Osteoblast (primary cell): Measurements from ENCODE around the gene DAPK1. TPM values are rescaled to one million over a fixed set of nuclear protein-coding genes. Genes with fewer than 3 reads are reported as not detected.

Experiments used
- DNase-seq: peaks from one replicate; pipeline ENCODE4 v3.0.0; 2011; ENCODE audit warnings: low spot score, mixed read lengths; ENCODE audit not compliant: insufficient read length; ENCODE audit errors: missing footprints
- H2AFZ ChIP-seq: 2 replicates; pipeline ENCODE4 v1.6.0; 2011; ENCODE audit warnings: mild to moderate bottlenecking, low read length
- H3K27ac ChIP-seq: 2 replicates; pipeline ENCODE4 v1.5.1; 2011; ENCODE audit warnings: mild to moderate bottlenecking, low read depth, low read length, moderate library complexity
- H3K27me3 ChIP-seq: 2 replicates; pipeline ENCODE4 v1.6.0; 2012; ENCODE audit warnings: mild to moderate bottlenecking, control low read depth, inconsistent platforms, low read length, moderate library complexity; ENCODE audit not compliant: insufficient read depth
- H3K36me3 ChIP-seq: 2 replicates; pipeline ENCODE4 v1.5.1; 2011; ENCODE audit warnings: mild to moderate bottlenecking, low read length, control low read depth, moderate library complexity; ENCODE audit not compliant: insufficient read depth
- H3K4me1 ChIP-seq: 2 replicates; pipeline ENCODE4 v1.5.1; 2011; ENCODE audit warnings: mild to moderate bottlenecking, low read length, control low read depth, moderate library complexity; ENCODE audit not compliant: insufficient read depth
- H3K4me2 ChIP-seq: 2 replicates; pipeline ENCODE4 v1.6.0; 2011; ENCODE audit warnings: mild to moderate bottlenecking, low read length; ENCODE audit not compliant: insufficient read depth
- H3K4me3 ChIP-seq: fragments of 200-600 bp; sonication (generic); 3 replicates; pipeline ENCODE4 v1.5.1; 2012; ENCODE audit warnings: mild to moderate bottlenecking, low read length, inconsistent platforms; ENCODE audit not compliant: insufficient read depth
- H3K79me2 ChIP-seq: 2 replicates; pipeline ENCODE4 v1.6.0; 2012; ENCODE audit warnings: mild to moderate bottlenecking, low read length, control low read depth, inconsistent platforms; ENCODE audit not compliant: insufficient read depth
- H3K9me3 ChIP-seq: 2 replicates; pipeline ENCODE4 v1.5.1; 2011; ENCODE audit warnings: low read depth, low read length, control low read depth
- H4K20me1 ChIP-seq: 2 replicates; pipeline ENCODE4 v1.6.0; 2012; ENCODE audit warnings: mild to moderate bottlenecking, low read length, control low read depth; ENCODE audit not compliant: insufficient read depth
- CTCF ChIP-seq: IDR thresholded peaks from 2 replicates; pipeline ENCODE4 v1.5.1; 2011; ENCODE audit warnings: mild to moderate bottlenecking, low read depth, low read length, moderate library complexity; ENCODE audit errors: extremely low read depth
- total RNA-seq: library from RNA; depleted of rRNA; stranded (reverse); fragments of >200 nt; gene quantifications from 2 replicates; pipeline ENCODE4 v1.2.3, GENCODE V29; 2012

DAPK1 gene
- total RNA-seq, 1 donor = 55.4 TPM

- Histone ChIP-seq H3K36me3 (no peaks in the 10 kb centered on the region), H3K4me3 (no peak overlapping the region), H3K4me2 (no peak overlapping the region), H3K27me3 (peaks cover 3% of the 10 kb centered on the region), H3K79me2 (no peaks in the 10 kb centered on the region), H3K9me3 (no peaks in the 10 kb centered on the region), H4K20me1 (peaks cover 3% of the 10 kb centered on the region), H3K4me1 (no peaks in the 10 kb centered on the region), H3K27ac (no peak overlapping the region), H2AFZ (no peak overlapping the region)
- TF ChIP-seq CTCF = no peak
- DNase-seq = no peak
Measured at GRCh38 chr9:87620731-87621322, 123.2 kb downstream of the DAPK1 start.

- Histone ChIP-seq H4K20me1 (peaks cover 3% of the 10 kb centered on the region), H3K27me3 (peaks cover 3% of the 10 kb centered on the region), H3K36me3 (no peaks in the 10 kb centered on the region), H3K4me3 (no peak overlapping the region), H3K9me3 (no peaks in the 10 kb centered on the region), H3K4me1 (no peaks in the 10 kb centered on the region), H3K27ac (no peak overlapping the region), H3K79me2 (no peaks in the 10 kb centered on the region), H3K4me2 (no peak overlapping the region), H2AFZ (no peak overlapping the region)
- TF ChIP-seq CTCF = no peak
- DNase-seq = no peak
Measured at GRCh38 chr9:87622098-87622497, 124.4 kb downstream of the DAPK1 start.

GRCh38 chr9:87622923-87623322 lies 125.3 kb downstream of the DAPK1 start:
- Histone ChIP-seq H3K9me3 (no peaks in the 10 kb centered on the region), H3K36me3 (no peaks in the 10 kb centered on the region), H4K20me1 (peaks cover 3% of the 10 kb centered on the region), H2AFZ (no peak overlapping the region), H3K79me2 (no peaks in the 10 kb centered on the region), H3K4me3 (no peak overlapping the region), H3K27ac (no peak overlapping the region), H3K4me1 (no peaks in the 10 kb centered on the region), H3K4me2 (no peak overlapping the region), H3K27me3 (peaks cover 3% of the 10 kb centered on the region)
- TF ChIP-seq CTCF = no peak
- no peak for DNase-seq

GRCh38 chr9:87628346-87628745 lies 130.7 kb downstream of the DAPK1 start:
- Histone ChIP-seq H3K27me3 (no peaks in the 10 kb centered on the region), H3K79me2 (no peaks in the 10 kb centered on the region), H3K4me2 (no peak overlapping the region), H4K20me1 (no peaks in the 10 kb centered on the region), H3K36me3 (no peaks in the 10 kb centered on the region), H3K4me1 (no peaks in the 10 kb centered on the region), H3K9me3 (no peaks in the 10 kb centered on the region), H3K27ac (no peak overlapping the region), H3K4me3 (no peak overlapping the region), H2AFZ (no peak overlapping the region)
- DNase-seq = no peak
- TF ChIP-seq CTCF = no peak
